HCT116 (cell line): ENCODE results near the gene NDOR1. TPM values are rescaled to one million over a fixed set of nuclear protein-coding genes. Genes with fewer than 3 reads are reported as not detected.

ENCODE experiments used
- ATAC-seq: fragments of 200-7000 bp; cut with Tn5 transposase; 2 replicates; pipeline ENCODE4 v1.9.1; 2020; ENCODE audit warnings: mild to moderate bottlenecking, moderate library complexity
- BruUV-seq: library from RNA; stranded (reverse); fragments of 400-500 nt; replicated peaks from 2 replicates; lab custom pipeline; 2021; lab: Mats Ljungman, UMichigan
- CTCF ChIA-PET: fragments of 300-600 bp; sonication (Branson Sonifier 250); formaldehyde crosslinking; loops from one replicate; lab custom pipeline; 2021; ENCODE audit warnings: antibody characterized with exemption; lab: Charles Lee
- POLR2A ChIA-PET: fragments of 300-600, 350-600 bp; sonication (Branson Sonifier 250); formaldehyde crosslinking; loops from one replicate; lab custom pipeline; 2021; ENCODE audit warnings: antibody characterized with exemption; lab: Charles Lee
- RAD21 ChIA-PET, 2 experiments: fragments of 300-600 bp; sonication (Branson Sonifier 250); formaldehyde crosslinking; loops; one replicate each; lab custom pipeline; 2023; ENCODE audit warnings: low total read pairs in 2 of 2; ENCODE audit not compliant: uncharacterized antibody in 2 of 2, unreplicated experiment in 2 of 2, low non-redundant PET in 1 of 2; lab: Charles Lee
- DNase-seq: peaks from one replicate; pipeline ENCODE4 v3.0.0-alpha.2; 2010; ENCODE audit warnings: low read depth, low spot score
- H2AFZ ChIP-seq: fragments of 200-600 bp; shearing (Covaris generic), sonication (generic); 2 replicates; pipeline ENCODE4 v1.6.1; 2017; ENCODE audit warnings: low read depth, mixed run types, mixed read lengths, antibody characterized with exemption, low read length; ENCODE audit not compliant: poor library complexity, severe bottlenecking
- H3K27ac ChIP-seq: 2 replicates; pipeline ENCODE4 v1.5.1; 2012; ENCODE audit warnings: low read depth, low read length
- H3K27me3 ChIP-seq: fragments of 200-600 bp; sonication (generic); 2 replicates; pipeline ENCODE4 v1.6.1; 2016; ENCODE audit warnings: mixed run types, low read length, mixed read lengths; ENCODE audit not compliant: insufficient read depth
- H3K36me3 ChIP-seq, 2 experiments: fragments of 200-500 bp in 1 of 2; fragments of 200-600 bp in 1 of 2; sonication (Bioruptor generic) in 1 of 2; sonication (generic) in 1 of 2; 2 replicates each; pipeline versions ENCODE4 v1.5.1 to v1.6.1; 2014 to 2016; ENCODE audit warnings: low read length in 2 of 2, inconsistent platforms in 1 of 2, mixed read lengths in 1 of 2, mixed run types in 1 of 2; ENCODE audit not compliant: insufficient read depth in 2 of 2, control insufficient read depth in 1 of 2
- H3K4me1 ChIP-seq, 2 experiments: fragments of 200-600 bp in 1 of 2; sonication (generic) in 1 of 2; 2 replicates each; pipeline versions ENCODE4 v1.5.1 to v1.6.1; 2012 to 2017; ENCODE audit warnings: low read length in 2 of 2, inconsistent platforms in 1 of 2, mild to moderate bottlenecking in 1 of 2, mixed read lengths in 1 of 2, mixed run types in 1 of 2, moderate library complexity in 1 of 2; ENCODE audit not compliant: insufficient read depth in 2 of 2, control insufficient read depth in 1 of 2
- H3K4me2 ChIP-seq: fragments of 200-600 bp; sonication (generic); 2 replicates; pipeline ENCODE4 v1.6.1; 2017; ENCODE audit warnings: mixed run types, low read length, mixed read lengths
- H3K4me3 ChIP-seq, 2 experiments: fragments of 200-600 bp in 1 of 2; sonication (generic) in 1 of 2; replicated peaks in 1 of 2; 2 replicates each; pipeline ENCODE4 v1.5.1; 2011 to 2016; ENCODE audit warnings: low read length in 2 of 2, control low read depth in 1 of 2, low read depth in 1 of 2, mild to moderate bottlenecking in 1 of 2, mixed read lengths in 1 of 2, mixed run types in 1 of 2
- H3K79me2 ChIP-seq: fragments of 200-600 bp; sonication (generic); 2 replicates; pipeline ENCODE4 v1.6.1; 2017; ENCODE audit warnings: mild to moderate bottlenecking, mixed run types, low read length, moderate library complexity, mixed read lengths; ENCODE audit not compliant: insufficient read depth
- H3K9ac ChIP-seq: fragments of 200-600 bp; sonication (generic); 2 replicates; pipeline ENCODE4 v1.6.1; 2016; ENCODE audit warnings: low read length, mixed read lengths
- H3K9me2 ChIP-seq: fragments of 200-600 bp; sonication (generic), shearing (Covaris generic); 2 replicates; pipeline ENCODE4 v1.6.1; 2017; ENCODE audit warnings: mixed run types, mild to moderate bottlenecking, moderate library complexity; ENCODE audit not compliant: insufficient read depth
- H3K9me3 ChIP-seq, 2 experiments: fragments of 200-500 bp in 1 of 2; fragments of 200-600 bp in 1 of 2; sonication (Bioruptor generic) in 1 of 2; sonication (generic) in 1 of 2; 2 replicates each; pipeline ENCODE4 v1.6.1; 2014 to 2017; ENCODE audit warnings: low read length in 2 of 2, mixed read lengths in 2 of 2, inconsistent platforms in 1 of 2, low read depth in 1 of 2, mild to moderate bottlenecking in 1 of 2, mixed run types in 1 of 2, moderate library complexity in 1 of 2; ENCODE audit not compliant: control insufficient read depth in 1 of 2, insufficient read depth in 1 of 2
- H4K20me1 ChIP-seq: fragments of 200-600 bp; sonication (generic), shearing (Covaris generic); 2 replicates; pipeline ENCODE4 v1.6.1; 2017; ENCODE audit warnings: mixed run types, mild to moderate bottlenecking, moderate library complexity; ENCODE audit not compliant: insufficient read depth
- CBX3 ChIP-seq: IDR thresholded peaks from 2 replicates; pipeline ENCODE4 v1.6.1; 2012; ENCODE audit warnings: low read depth
- EGR1 ChIP-seq: IDR thresholded peaks from 2 replicates; pipeline ENCODE4 v1.6.1; 2012; ENCODE audit warnings: low read depth
- EZH2 ChIP-seq: fragments of 200-600 bp; sonication (generic); IDR thresholded peaks from 2 replicates; pipeline ENCODE4 v1.6.1; 2017; ENCODE audit warnings: antibody characterized with exemption, mixed run types
- MAX ChIP-seq: IDR thresholded peaks from 2 replicates; pipeline ENCODE4 v1.6.1; 2012
- REST ChIP-seq: IDR thresholded peaks from 2 replicates; pipeline ENCODE4 v1.6.1; 2012; ENCODE audit warnings: low read depth
- SIN3A ChIP-seq: IDR thresholded peaks from 2 replicates; pipeline ENCODE4 v1.6.1; 2012; ENCODE audit warnings: low read depth
- SP1 ChIP-seq: IDR thresholded peaks from 2 replicates; pipeline ENCODE4 v1.6.1; 2012; ENCODE audit warnings: low read depth
- SRF ChIP-seq: IDR thresholded peaks from 2 replicates; pipeline ENCODE4 v1.6.1; 2012; ENCODE audit warnings: low read depth
- ZFX ChIP-seq: fragments of 450-650 bp; IDR thresholded peaks from 2 replicates; pipeline ENCODE4 v1.6.1; 2017
- ZNF274 ChIP-seq: fragments of 200-500 bp; sonication (Bioruptor generic); IDR thresholded peaks from 2 replicates; pipeline ENCODE4 v1.6.1; 2014; ENCODE audit warnings: mild to moderate bottlenecking, low read depth, low read length, inconsistent platforms
- intact Hi-C: fragments of 100-400 bp; cut with micrococcal nuclease; formaldehyde crosslinking; loops from 2 replicates; pipeline ENCODE4 v1.10.0; 2022
- total RNA-seq: library from RNA; stranded (reverse); gene quantifications from one replicate; pipeline ENCODE4 v1.2.1, GENCODE V29; 2021; ENCODE audit not compliant: unreplicated experiment
- TF ChIP-seq, protein P1 (sequence below): IDR thresholded peaks from 2 replicates; pipeline ENCODE4 v1.6.1; 2011; ENCODE audit warnings: mild to moderate bottlenecking, low read length, moderate library complexity; ENCODE audit not compliant: insufficient replicate concordance; ENCODE audit errors: extremely low read depth
- TF ChIP-seq, protein P2 (sequence below): IDR thresholded peaks from 2 replicates; pipeline ENCODE4 v1.6.1; 2012

NDOR1 gene
- total RNA-seq, 1 experiment from 2014 or later = 28.4 TPM

- TF ChIP-seq, protein P1, sequence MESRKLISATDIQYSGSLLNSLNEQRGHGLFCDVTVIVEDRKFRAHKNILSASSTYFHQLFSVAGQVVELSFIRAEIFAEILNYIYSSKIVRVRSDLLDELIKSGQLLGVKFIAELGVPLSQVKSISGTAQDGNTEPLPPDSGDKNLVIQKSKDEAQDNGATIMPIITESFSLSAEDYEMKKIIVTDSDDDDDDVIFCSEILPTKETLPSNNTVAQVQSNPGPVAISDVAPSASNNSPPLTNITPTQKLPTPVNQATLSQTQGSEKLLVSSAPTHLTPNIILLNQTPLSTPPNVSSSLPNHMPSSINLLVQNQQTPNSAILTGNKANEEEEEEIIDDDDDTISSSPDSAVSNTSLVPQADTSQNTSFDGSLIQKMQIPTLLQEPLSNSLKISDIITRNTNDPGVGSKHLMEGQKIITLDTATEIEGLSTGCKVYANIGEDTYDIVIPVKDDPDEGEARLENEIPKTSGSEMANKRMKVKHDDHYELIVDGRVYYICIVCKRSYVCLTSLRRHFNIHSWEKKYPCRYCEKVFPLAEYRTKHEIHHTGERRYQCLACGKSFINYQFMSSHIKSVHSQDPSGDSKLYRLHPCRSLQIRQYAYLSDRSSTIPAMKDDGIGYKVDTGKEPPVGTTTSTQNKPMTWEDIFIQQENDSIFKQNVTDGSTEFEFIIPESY = no peak
- TF ChIP-seq CBX3 = no peak
- no peak for TF ChIP-seq SIN3A
- TF ChIP-seq, protein P2, sequence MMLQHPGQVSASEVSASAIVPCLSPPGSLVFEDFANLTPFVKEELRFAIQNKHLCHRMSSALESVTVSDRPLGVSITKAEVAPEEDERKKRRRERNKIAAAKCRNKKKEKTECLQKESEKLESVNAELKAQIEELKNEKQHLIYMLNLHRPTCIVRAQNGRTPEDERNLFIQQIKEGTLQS = no peak
- TF ChIP-seq, all 23 proteins: peak for 0
Measured at GRCh38 chr9:137224830-137225694, 19.6 kb downstream of the NDOR1 start, which contains the start of gene CYSRT1 (continued).

DNA sequence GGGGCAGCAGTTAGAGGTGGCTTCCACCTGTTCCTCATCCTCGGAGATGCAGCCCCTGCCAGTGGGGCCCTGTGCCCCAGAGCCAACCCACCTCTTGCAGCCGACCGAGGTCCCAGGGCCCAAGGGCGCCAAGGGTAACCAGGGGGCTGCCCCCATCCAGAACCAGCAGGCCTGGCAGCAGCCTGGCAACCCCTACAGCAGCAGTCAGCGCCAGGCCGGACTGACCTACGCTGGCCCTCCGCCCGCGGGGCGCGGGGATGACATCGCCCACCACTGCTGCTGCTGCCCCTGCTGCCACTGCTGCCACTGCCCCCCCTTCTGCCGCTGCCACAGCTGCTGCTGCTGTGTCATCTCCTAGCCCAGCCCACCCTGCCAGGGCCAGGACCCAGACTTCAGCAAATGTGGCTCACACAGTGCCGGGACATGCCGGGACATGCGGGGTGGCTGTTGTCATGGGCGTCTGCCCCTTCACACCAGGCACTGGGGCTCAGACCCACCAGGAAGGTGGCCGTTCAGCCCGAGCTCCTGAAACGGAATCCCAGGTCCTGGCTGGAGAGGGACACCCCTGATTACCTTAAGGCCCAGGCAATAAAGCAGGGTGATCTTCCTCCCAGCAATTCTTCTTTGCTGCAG lies 20.3 kb downstream of the NDOR1 start:
- CTCF ChIA-PET = interaction anchor here (1.2 to 4.7 kb wide), 6 partner anchors 12 to 197 kb away, joined by 4 to 43 read pairs (median 14); partner anchors contain the start of genes ANAPC2 and SSNA1
- no peaks in the 10 kb centered on the region for H3K9me3 ChIP-seq
- peaks cover 44 to 72% of the 10 kb centered on the region in 2 experiments for H3K4me1 ChIP-seq
- DNase-seq (no peak), ATAC-seq (no peak)
- no peaks in the 10 kb centered on the region for H3K27me3 ChIP-seq
- H3K4me2 ChIP-seq = peak overlapping the region; percentile 99
- intact Hi-C loops = loop anchor here (5.0 to 10.0 kb wide), 3 partner anchors 39 to 441 kb away; partner anchors contain the start of genes ANAPC2, NPDC1 and SSNA1
- no peaks in the 10 kb centered on the region for H4K20me1 ChIP-seq
- POLR2A ChIA-PET = interaction anchor here (1.1 to 2.5 kb wide), 6 partner anchors 9 to 63 kb away, joined by 3 to 16 read pairs (median 6); partner anchors contain the start of genes ANAPC2, SSNA1, TPRN and TUBB4B
- BruUV-seq = no TSS peak
- H2AFZ ChIP-seq = no peak overlapping the region
- H3K4me3 ChIP-seq = no peak overlapping the region
- H3K79me2 ChIP-seq = no peaks in the 10 kb centered on the region
- peak overlapping the region; percentile 88 for H3K27ac ChIP-seq
- peak overlapping the region; percentile 97 for H3K9ac ChIP-seq
- H3K9me2 ChIP-seq = no peaks in the 10 kb centered on the region
- RAD21 ChIA-PET = interaction anchor here (1.8 to 1.9 kb wide), 2 partner anchors 37 kb away, joined by 7 to 9 read pairs; partner anchors contain the start of genes ANAPC2 (in 2 of the 2) and SSNA1 (in 2 of the 2)
- H3K36me3 ChIP-seq = no peaks in the 10 kb centered on the region
- TF ChIP-seq, protein P2 = no peak
- TF ChIP-seq ZFX (no peak), MAX (no peak), CBX3 (no peak), ZNF274 (no peak), EZH2 (no peak), SRF (no peak), EGR1 (no peak), SP1 (no peak), REST (no peak)
- TF ChIP-seq, protein P1 = no peak
